Stimulated activated CD4-positive, alpha-beta T cell treated with anti-CD3 and anti-CD28 coated beads, TNF-alpha, amount 100 ng/mL, for 24 hours (primary cell): ENCODE measurements around the gene CCDC88B.
A peak's percentile ranks its signal among the peaks of the same experiment; 100 is the strongest.

Experiments
- DNase-seq, 3 experiments: peaks; one replicate each; pipeline ENCODE4 v3.0.0-alpha.2; 2020; ENCODE audit warnings: low read depth in 3 of 3

CCDC88B gene

GRCh38 chr11:64358907-64359711, 19.1 kb downstream of the CCDC88B start, which contains the start of gene RPS6KA4:
Gene RPS6KA4, plus strand, starts transcription at chr11:64359162. Its CDS starts 74 bp downstream, at chr11:64359236.
- DNase-seq = peak in 1 of 3 experiments; percentile 52

GRCh38 chr11:64359712-64360445, 19.9 kb downstream of the CCDC88B start:
- DNase-seq = peak in 1 of 3 experiments; percentile 34

GRCh38 chr11:64360448-64360921, 20.5 kb downstream of the CCDC88B start:
- DNase-seq = no peak

- DNase-seq = no peak
Observed at GRCh38 chr11:64361659-64362058, 21.7 kb downstream of the CCDC88B start.

- no peak for DNase-seq
Observed at GRCh38 chr11:64362339-64362738, 22.3 kb downstream of the CCDC88B start.

GRCh38 chr11:64364435-64364834, 24.4 kb downstream of the CCDC88B start:
- no peak for DNase-seq

- no peak for DNase-seq
Observed at GRCh38 chr11:64364911-64365310, 24.9 kb downstream of the CCDC88B start.

GRCh38 chr11:64366751-64367150, 26.7 kb downstream of the CCDC88B start:
- DNase-seq = no peak

- no peak for DNase-seq
Observed at GRCh38 chr11:64367931-64368672, 28.1 kb downstream of the CCDC88B start.

GRCh38 chr11:64368673-64369074, 28.7 kb downstream of the CCDC88B start:
- no peak for DNase-seq

- DNase-seq = no peak
Observed at GRCh38 chr11:64369440-64370421, 29.7 kb downstream of the CCDC88B start.

GRCh38 chr11:64371201-64371600, 31.2 kb downstream of the CCDC88B start:
- DNase-seq = no peak

GRCh38 chr11:64372021-64372420, 32.0 kb downstream of the CCDC88B start:
- DNase-seq = no peak

GRCh38 chr11:64372802-64373597, 33.0 kb downstream of the CCDC88B start:
- no peak for DNase-seq

GRCh38 chr11:64373598-64373974, 33.6 kb downstream of the CCDC88B start:
- DNase-seq = no peak

- no peak for DNase-seq
Observed at GRCh38 chr11:64376071-64376470, 36.1 kb downstream of the CCDC88B start.

- DNase-seq = no peak
Observed at GRCh38 chr11:64378335-64378880, 38.4 kb downstream of the CCDC88B start.

GRCh38 chr11:64379160-64379559, 39.2 kb downstream of the CCDC88B start:
- DNase-seq = no peak

- no peak for DNase-seq
Observed at GRCh38 chr11:64379817-64380709, 40.1 kb downstream of the CCDC88B start.
